K562 (cell line): Measurements from ENCODE around the gene MAP2K7. TPM values are rescaled to one million over a fixed set of nuclear protein-coding genes. Genes with fewer than 3 reads are reported as not detected.

Experiments
- ATF7 ChIP-seq: fragments of 450-650 bp; IDR thresholded peaks from 2 replicates; pipeline ENCODE4 v1.7.1; 2014; ENCODE audit warnings: mild to moderate bottlenecking, moderate library complexity
- ETV1 ChIP-seq: fragments of 450-650 bp; conservative IDR thresholded peaks from 2 replicates; pipeline ENCODE4 v1.6.1; 2016; ENCODE audit warnings: missing genetic modification characterization, control low read depth, low read depth, missing compliant biosample characterization
- FIP1L1 ChIP-seq: fragments of 200-400 bp; formaldehyde crosslinking; IDR thresholded peaks from 2 replicates; pipeline ENCODE4 v1.6.1; 2018; ENCODE audit warnings: mild to moderate bottlenecking, low read depth, low read length; ENCODE audit not compliant: poor library complexity, severe bottlenecking
- FOXP1 ChIP-seq: sonication (generic); formaldehyde crosslinking; IDR thresholded peaks from 2 replicates; pipeline ENCODE4 v1.8.0; 2022; ENCODE audit warnings: mild to moderate bottlenecking, missing genetic modification reagents
- GTF3C2 ChIP-seq: IDR thresholded peaks from 3 replicates; pipeline ENCODE4 v1.6.1; 2011; ENCODE audit warnings: borderline replicate concordance, mild to moderate bottlenecking, moderate library complexity; ENCODE audit not compliant: insufficient read length; ENCODE audit errors: extremely low read depth
- HNRNPH1 ChIP-seq: fragments of 200-400 bp; formaldehyde crosslinking; optimal IDR thresholded peaks from 2 replicates; pipeline ENCODE3; 2017; ENCODE audit warnings: low read depth, mild to moderate bottlenecking, low read length, moderate library complexity
- IRF9 ChIP-seq: fragments of 450-650 bp; IDR thresholded peaks from 2 replicates; pipeline ENCODE4 v1.6.1; 2016; ENCODE audit warnings: missing biosample characterization, missing genetic modification characterization
- MED1 ChIP-seq: sonication (generic); formaldehyde crosslinking; IDR thresholded peaks from 2 replicates; pipeline ENCODE4 v1.8.1; 2023; ENCODE audit warnings: missing genetic modification reagents, borderline replicate concordance
- MLLT1 ChIP-seq, 2 experiments: fragments of 450-650 bp; IDR thresholded peaks; 2 replicates each; pipeline ENCODE4 v1.6.1; 2016
- PTTG1 ChIP-seq: fragments of 450-650 bp; IDR thresholded peaks from 2 replicates; pipeline ENCODE4 v1.6.1; 2016; ENCODE audit warnings: low read depth, mild to moderate bottlenecking, missing genetic modification characterization, missing compliant biosample characterization
- SAFB ChIP-seq: fragments of 200-400 bp; formaldehyde crosslinking; IDR thresholded peaks from 2 replicates; pipeline ENCODE4 v1.6.1; 2017; ENCODE audit warnings: low read depth, low read length, borderline replicate concordance
- SAP30 ChIP-seq: fragments of 200-600 bp; sonication (generic); IDR thresholded peaks from 2 replicates; pipeline ENCODE4 v1.6.1; 2012; ENCODE audit warnings: borderline replicate concordance, low read depth, mild to moderate bottlenecking, moderate library complexity, low read length, control low read depth, inconsistent platforms; ENCODE audit not compliant: insufficient read depth, poor library complexity, severe bottlenecking
- SMARCB1 ChIP-seq: IDR thresholded peaks from 2 replicates; pipeline ENCODE4 v1.6.1; 2011; ENCODE audit warnings: improper control_type of control experiment, low read depth; ENCODE audit not compliant: insufficient read length
- SRSF3 ChIP-seq: fragments of 200-400 bp; formaldehyde crosslinking; IDR thresholded peaks from 2 replicates; pipeline ENCODE4 v1.6.1; 2016; ENCODE audit warnings: mild to moderate bottlenecking, low read length, moderate library complexity; ENCODE audit not compliant: insufficient read depth
- TAF9B ChIP-seq: fragments of 450-650 bp; IDR thresholded peaks from 2 replicates; pipeline ENCODE4 v1.6.1; 2018; ENCODE audit warnings: mild to moderate bottlenecking; ENCODE audit not compliant: partially characterized antibody
- THRB ChIP-seq: fragments of 450-650 bp; formaldehyde crosslinking; conservative IDR thresholded peaks from 2 replicates; pipeline ENCODE4 v1.4.0; 2022; ENCODE audit warnings: mild to moderate bottlenecking, missing genetic modification characterization
- USF2 ChIP-seq: sonication (generic); formaldehyde crosslinking; IDR thresholded peaks from 2 replicates; pipeline ENCODE4 v1.5.0; 2020; ENCODE audit warnings: missing genetic modification reagents
- ZNF316 ChIP-seq: fragments of 450-650 bp; IDR thresholded peaks from 2 replicates; pipeline ENCODE4 v1.6.1; 2016
- ZNF436 ChIP-seq: fragments of 250-450, 450-650 bp; sonication (Bioruptor Pico); formaldehyde crosslinking; IDR thresholded peaks from 2 replicates; pipeline ENCODE4 v1.7.0; 2020; ENCODE audit warnings: mild to moderate bottlenecking
- polyA plus RNA-seq, 8 experiments: library from polyadenylated mRNA; depleted of rRNA in 4 of 8; stranded (reverse) in 5 of 8; unstranded in 3 of 8; fragments of >200 nt; fragmentation: Nextera tagmentation in 2 of 8; fragmentation: Illumina TruSeq in 1 of 8; extraction: Ambion mirVana in 2 of 8; extraction: Trizol in 1 of 8; gene quantifications; 2 replicates each; pipeline versions ENCODE4 v1.2.1 to v1.2.3, GENCODE V29; 2011 to 2014; ENCODE audit warnings: inconsistent platforms in 1 of 8, missing spikeins in 1 of 8
- total RNA-seq, 7 experiments: library from RNA; depleted of rRNA in 6 of 7; stranded (reverse); fragments of >200 nt in 6 of 7; fragmentation: Illumina TruSeq in 2 of 7; extraction: Trizol in 2 of 7; gene quantifications; 2 replicates each; pipeline versions ENCODE4 v1.2.1 to v1.2.3, GENCODE V29; 2011 to 2021; ENCODE audit warnings: low replicate concordance in 1 of 7

MAP2K7 gene
- total and polyA plus RNA-seq, 9 of the 15 experiments (the other 6 are each of a cell fraction or from before 2014, with no cell fraction given), result 0.51 to 45.8 (median 14.1) TPM

GRCh38 chr19:7871437-7872305 lies 32.0 kb upstream of the MAP2K7 start (continued):
- TF ChIP-seq MLLT1 (IDR thresholded peaks at IDR 0.05) (peak; percentile 72; a peak in 1 of 4 replicates), FOXP1 (CRISPR knock-in tag) (no peak), SRSF3 (no peak), PTTG1 (tag) (no peak), GTF3C2 (no peak), TAF9B (no peak), SAP30 (peak; percentile 63), THRB (CRISPR knock-in tag) (no peak), ATF7 (0 out of 2 replicates have a peak, but pooled peaks have one; percentile 39), USF2 (CRISPR knock-in tag) (no peak), ETV1 (tag) (no peak), SMARCB1 (no peak), FIP1L1 (no peak), ZNF436 (CRISPR knock-in tag) (no peak), ZNF316 (no peak), MED1 (no peak), SAFB (no peak), HNRNPH1 (no peak), IRF9 (no peak)
